Mesendoderm (in vitro differentiated cells): Measurements from ENCODE around the gene TADA2A.
"Not testable (repeated sequence)": the region's sequence is repeated elsewhere in the genome, so short reads cannot be mapped to it uniquely, and the experiment has no call there.

Experiments
- DNase-seq: peaks from one replicate; pipeline ENCODE4 v3.0.0; 2013
- H2AK5ac ChIP-seq: 2 replicates; pipeline ENCODE4 v1.6.1; 2013; ENCODE audit warnings: low read length, inconsistent platforms
- H2BK120ac ChIP-seq: 2 replicates; pipeline ENCODE4 v1.6.1; 2013; ENCODE audit warnings: low read depth, mild to moderate bottlenecking, low read length, moderate library complexity, mixed read lengths
- H2BK15ac ChIP-seq: replicated peaks from 2 replicates; pipeline ENCODE4 v1.6.1; 2013; ENCODE audit warnings: low read depth, mild to moderate bottlenecking, moderate library complexity
- H2BK5ac ChIP-seq: 2 replicates; pipeline ENCODE4 v1.6.1; 2013; ENCODE audit warnings: low read length, inconsistent platforms
- H3K18ac ChIP-seq: 2 replicates; pipeline ENCODE4 v1.6.1; 2013; ENCODE audit warnings: mild to moderate bottlenecking, low read length, mixed read lengths
- H3K23ac ChIP-seq: one replicate; pipeline ENCODE4 v1.6.1; 2013; ENCODE audit warnings: low read length
- H3K27ac ChIP-seq: 2 replicates; pipeline ENCODE4 v1.5.1; 2013; ENCODE audit warnings: low read depth, mild to moderate bottlenecking, inconsistent platforms, low read length, moderate library complexity
- H3K27me3 ChIP-seq: 2 replicates; pipeline ENCODE4 v1.6.1; 2013; ENCODE audit warnings: low read length, control low read depth, mild to moderate bottlenecking, inconsistent platforms; ENCODE audit not compliant: insufficient read depth, poor library complexity
- H3K36me3 ChIP-seq: 2 replicates; pipeline ENCODE4 v1.6.1; 2013; ENCODE audit warnings: low read length, inconsistent platforms; ENCODE audit not compliant: control insufficient read depth, insufficient read depth
- H3K4ac ChIP-seq: one replicate; pipeline ENCODE4 v1.6.1; 2013; ENCODE audit warnings: low read depth, mild to moderate bottlenecking, low read length, moderate library complexity
- H3K4me1 ChIP-seq: 2 replicates; pipeline ENCODE4 v1.6.1; 2013; ENCODE audit warnings: low read depth, low read length, inconsistent platforms; ENCODE audit not compliant: control insufficient read depth
- H3K4me2 ChIP-seq: 2 replicates; pipeline ENCODE4 v1.6.1; 2013; ENCODE audit warnings: low read length
- H3K4me3 ChIP-seq: 2 replicates; pipeline ENCODE4 v1.5.1; 2013; ENCODE audit warnings: mild to moderate bottlenecking, low read length
- H3K56ac ChIP-seq: one replicate; pipeline ENCODE4 v1.6.1; 2013; ENCODE audit warnings: low read length
- H3K79me1 ChIP-seq: 2 replicates; pipeline ENCODE4 v1.6.1; 2013; ENCODE audit warnings: low read length, inconsistent platforms
- H3K79me2 ChIP-seq: 2 replicates; pipeline ENCODE4 v1.6.1; 2013; ENCODE audit warnings: mild to moderate bottlenecking, low read length; ENCODE audit not compliant: control insufficient read depth, insufficient read depth
- H3K9ac ChIP-seq: 2 replicates; pipeline ENCODE4 v1.6.1; 2013; ENCODE audit warnings: low read length, inconsistent platforms
- H4K5ac ChIP-seq: one replicate; pipeline ENCODE4 v1.6.1; 2013; ENCODE audit warnings: low read length
- H4K8ac ChIP-seq: one replicate; pipeline ENCODE4 v1.6.1; 2013; ENCODE audit warnings: low read depth, mild to moderate bottlenecking, control low read depth, low read length, moderate library complexity
- WGBS: extraction: QIAGEN DNeasy Blood & Tissue Kit; methylation state at CpG from one replicate; pipeline ENCODE4 v1.1.7; 2013; ENCODE audit warnings: low lambda C conversion rate, missing lambda C conversion rate; ENCODE audit not compliant: insufficient coverage; ENCODE audit errors: extremely low coverage; 5-methylcytosine and 5-hydroxymethylcytosine counted together

The TADA2A gene

DNA sequence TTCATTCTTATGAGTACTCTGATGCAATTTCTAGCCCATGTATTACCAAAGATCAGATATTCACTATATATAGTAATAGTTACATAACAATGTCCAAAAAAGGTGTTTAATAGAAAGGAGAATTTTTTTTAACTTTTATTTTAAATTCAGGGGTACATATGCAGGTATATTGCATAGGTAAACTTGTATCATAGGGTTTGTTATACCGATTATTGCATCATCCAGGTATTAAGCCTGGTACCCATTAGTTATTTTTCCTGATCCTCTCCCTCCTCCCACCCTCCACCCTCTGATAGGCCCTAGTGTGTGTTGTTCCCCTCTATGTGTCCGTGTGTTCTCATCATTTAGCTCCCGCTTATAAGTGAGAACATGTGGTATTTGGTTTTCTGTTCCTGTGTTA lies 51.1 kb downstream of the TADA2A start:
- H2BK15ac ChIP-seq, H3K79me2 ChIP-seq, H4K8ac ChIP-seq, H3K18ac ChIP-seq, H3K4ac ChIP-seq, H3K27ac ChIP-seq, H2BK5ac ChIP-seq, H2BK120ac ChIP-seq, H2AK5ac ChIP-seq, H3K56ac ChIP-seq, H3K36me3 ChIP-seq, H3K4me2 ChIP-seq, DNase-seq, H3K9ac ChIP-seq, H3K27me3 ChIP-seq, H4K5ac ChIP-seq, H3K79me1 ChIP-seq, H3K4me1 ChIP-seq, H3K23ac ChIP-seq, H3K4me3 ChIP-seq: not testable (repeated sequence)
- no CpG with 5 or more reads among the region's 3 CpGs for WGBS

DNA sequence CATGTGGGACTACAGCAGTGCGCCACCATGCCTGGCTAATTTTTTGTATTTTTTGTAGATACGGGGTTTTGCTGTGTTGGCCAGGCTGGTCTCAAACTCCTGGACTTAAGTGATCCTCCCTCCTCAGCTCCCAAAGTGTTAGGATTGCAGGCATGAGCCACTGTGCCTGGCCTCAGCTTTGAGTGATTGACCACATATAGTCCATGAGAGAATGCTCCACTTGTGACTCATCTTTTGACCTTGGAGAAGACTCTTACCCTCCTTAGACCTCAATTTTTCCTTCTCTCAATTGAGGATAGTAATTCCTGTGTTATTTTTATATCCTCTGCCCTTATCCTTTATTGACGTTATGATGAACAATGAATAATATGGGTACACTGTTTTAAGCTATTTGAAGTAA lies 52.1 kb downstream of the TADA2A start:
- no peak overlapping the region for H3K4me3 ChIP-seq

DNA sequence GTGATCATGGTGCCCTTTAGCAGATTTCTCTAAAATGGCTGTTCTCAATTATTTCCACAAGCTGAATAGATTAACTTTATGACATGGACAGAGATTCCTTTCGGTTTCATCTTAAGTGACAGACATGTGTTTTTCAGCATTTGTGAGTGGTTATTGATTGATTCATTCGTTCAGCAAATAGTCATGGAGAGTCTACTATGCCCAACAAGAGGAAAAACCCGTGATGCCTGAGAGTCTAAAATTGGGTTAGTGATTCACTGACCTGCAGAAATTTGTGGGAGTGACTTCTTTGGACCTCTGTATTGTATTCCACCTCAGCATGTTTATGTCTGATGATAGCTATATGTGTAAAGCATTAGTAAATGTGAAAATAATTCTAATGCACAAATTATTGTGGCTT lies 55.0 kb downstream of the TADA2A start:
- no peaks in the 10 kb centered on the region for H3K27me3 ChIP-seq
- no peaks in the 10 kb centered on the region for H3K4me1 ChIP-seq
- no peak overlapping the region for H3K4me2 ChIP-seq
- no peak overlapping the region for H3K56ac ChIP-seq
- DNase-seq: no peak
- WGBS: no CpG with 5 or more reads among the region's 3 CpGs
- no peak overlapping the region for H3K4me3 ChIP-seq
- no peaks in the 10 kb centered on the region for H3K36me3 ChIP-seq
- no peak overlapping the region for H2AK5ac ChIP-seq
- H2BK120ac ChIP-seq: no peak overlapping the region
- no peaks in the 10 kb centered on the region for H3K79me2 ChIP-seq
- H3K9ac ChIP-seq: no peak overlapping the region
- H2BK5ac ChIP-seq: no peak overlapping the region
- H3K27ac ChIP-seq: no peak overlapping the region
- H4K8ac ChIP-seq: no peak overlapping the region
- H3K79me1 ChIP-seq: no peaks in the 10 kb centered on the region
- H3K23ac ChIP-seq: no peak overlapping the region
- no peak overlapping the region for H2BK15ac ChIP-seq
- no peak overlapping the region for H4K5ac ChIP-seq
- no peak overlapping the region for H3K4ac ChIP-seq
- H3K18ac ChIP-seq: no peak overlapping the region

More for the DNA sequence above, 52.1 kb downstream of the TADA2A start:
- WGBS: no CpG with 5 or more reads among the region's 3 CpGs
- no peak overlapping the region for H4K8ac ChIP-seq
- no peaks in the 10 kb centered on the region for H3K79me2 ChIP-seq
- no peak overlapping the region for H2AK5ac ChIP-seq
- no peak overlapping the region for H2BK5ac ChIP-seq
- H3K36me3 ChIP-seq: no peaks in the 10 kb centered on the region
- no peak overlapping the region for H3K9ac ChIP-seq
- H3K27ac ChIP-seq: no peak overlapping the region
- H3K23ac ChIP-seq: no peak overlapping the region
- no peaks in the 10 kb centered on the region for H3K27me3 ChIP-seq
- H2BK120ac ChIP-seq: no peak overlapping the region
- no peaks in the 10 kb centered on the region for H3K4me1 ChIP-seq
- H3K4ac ChIP-seq: no peak overlapping the region
- no peaks in the 10 kb centered on the region for H3K79me1 ChIP-seq
- DNase-seq: no peak
- no peak overlapping the region for H2BK15ac ChIP-seq
- no peak overlapping the region for H3K4me2 ChIP-seq
- H3K18ac ChIP-seq: no peak overlapping the region
- no peak overlapping the region for H4K5ac ChIP-seq
- H3K56ac ChIP-seq: no peak overlapping the region

DNA sequence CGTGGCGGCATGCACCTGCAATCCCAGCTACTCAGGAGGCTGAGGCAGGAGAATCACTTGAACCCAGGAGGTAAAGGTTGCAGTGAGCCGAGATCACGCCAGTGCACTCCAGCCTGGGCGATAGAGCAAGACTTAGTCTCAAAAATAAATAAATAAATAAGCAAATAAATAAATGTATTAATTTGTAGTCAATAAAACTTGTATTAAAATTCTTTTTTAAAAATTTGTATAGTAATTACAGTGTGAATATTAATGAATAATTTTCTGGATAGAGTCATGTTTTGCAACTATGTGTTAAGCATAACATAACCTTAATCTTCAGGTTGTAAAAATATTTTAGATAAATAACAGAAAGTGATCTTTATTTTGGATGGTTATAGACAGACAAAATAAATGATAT lies 55.8 kb downstream of the TADA2A start:
- Histone ChIP-seq H3K27me3 (no peaks in the 10 kb centered on the region), H3K18ac (no peak overlapping the region), H2AK5ac (no peak overlapping the region), H3K27ac (no peak overlapping the region), H3K4me2 (no peak overlapping the region), H2BK120ac (no peak overlapping the region), H3K79me1 (no peaks in the 10 kb centered on the region), H3K9ac (no peak overlapping the region), H4K8ac (no peak overlapping the region), H3K4me3 (no peak overlapping the region), H3K36me3 (no peaks in the 10 kb centered on the region), H2BK15ac (no peak overlapping the region), H3K56ac (no peak overlapping the region), H3K4ac (no peak overlapping the region), H3K4me1 (no peaks in the 10 kb centered on the region), H3K79me2 (no peaks in the 10 kb centered on the region), H3K23ac (no peak overlapping the region), H2BK5ac (no peak overlapping the region), H4K5ac (no peak overlapping the region)
- no peak for DNase-seq
- WGBS: no CpG with 5 or more reads among the region's 5 CpGs

DNA sequence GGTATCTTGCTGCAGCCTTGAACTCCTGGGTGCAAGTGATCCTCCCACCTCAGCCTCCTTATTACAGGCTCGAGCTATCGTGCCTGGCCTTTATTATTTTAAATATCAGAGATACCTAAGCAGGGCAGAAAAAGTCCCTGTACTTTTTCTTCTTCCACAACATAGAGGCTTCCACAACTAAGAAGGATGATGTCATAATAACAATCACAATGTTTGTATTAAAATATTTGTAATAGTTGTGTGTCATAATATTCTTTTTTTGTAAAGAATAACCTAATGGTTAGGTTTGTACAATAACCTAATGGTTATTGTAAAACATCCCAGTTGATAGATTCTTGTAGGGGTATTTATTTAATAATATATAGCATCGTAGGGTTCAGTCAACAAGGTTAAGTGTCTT lies 56.4 kb downstream of the TADA2A start:
- Histone ChIP-seq H2BK15ac (no peak overlapping the region), H3K4me3 (no peak overlapping the region), H3K9ac (no peak overlapping the region), H3K79me2 (no peaks in the 10 kb centered on the region), H2BK5ac (no peak overlapping the region), H3K4me2 (no peak overlapping the region), H3K27ac (no peak overlapping the region), H2AK5ac (no peak overlapping the region), H2BK120ac (no peak overlapping the region), H3K18ac (no peak overlapping the region), H3K36me3 (no peaks in the 10 kb centered on the region), H3K56ac (no peak overlapping the region), H3K27me3 (no peaks in the 10 kb centered on the region), H3K79me1 (no peaks in the 10 kb centered on the region), H3K23ac (no peak overlapping the region), H3K4ac (no peak overlapping the region), H4K8ac (no peak overlapping the region), H3K4me1 (no peaks in the 10 kb centered on the region), H4K5ac (no peak overlapping the region)
- no CpG with 5 or more reads among the region's 3 CpGs for WGBS
- DNase-seq: no peak

DNA sequence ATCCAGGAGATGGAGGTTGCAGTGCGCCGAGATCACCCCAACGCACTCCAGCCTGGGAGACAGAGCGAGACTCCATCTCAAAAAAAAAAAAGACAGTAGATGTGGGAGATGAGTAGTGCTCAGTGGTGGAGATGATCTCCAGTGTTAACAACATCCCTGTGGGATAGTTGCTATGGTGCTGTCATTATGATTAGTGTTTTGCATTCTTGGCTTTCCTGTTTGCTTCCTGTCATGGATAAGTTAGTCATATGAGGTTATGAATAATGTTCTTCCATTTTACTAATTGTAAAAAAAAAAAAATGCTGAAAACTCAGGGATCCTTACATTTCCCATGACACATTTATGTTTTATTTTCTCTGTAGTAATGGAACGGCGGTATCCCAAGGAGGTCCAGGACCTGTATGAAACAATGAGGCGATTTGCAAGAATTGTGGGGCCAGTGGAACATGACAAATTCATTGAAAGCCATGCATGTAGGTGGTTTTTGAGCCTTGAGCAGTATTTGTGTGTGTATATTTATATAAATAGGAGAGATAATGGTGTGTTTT lies 58.5 kb downstream of the TADA2A start:
- H3K27ac ChIP-seq: no peak overlapping the region
- H4K5ac ChIP-seq: no peak overlapping the region
- H3K36me3 ChIP-seq: peaks cover under 1% of the 10 kb centered on the region

More for the DNA sequence above, 58.5 kb downstream of the TADA2A start:
- H2BK120ac ChIP-seq: no peak overlapping the region
- no CpG with 5 or more reads among the region's 7 CpGs for WGBS
- no peaks in the 10 kb centered on the region for H3K79me1 ChIP-seq
- no peak overlapping the region for H3K4me3 ChIP-seq
- H2AK5ac ChIP-seq: no peak overlapping the region
- H3K23ac ChIP-seq: no peak overlapping the region
- DNase-seq: no peak
- no peak overlapping the region for H2BK15ac ChIP-seq
- no peak overlapping the region for H4K8ac ChIP-seq
- no peak overlapping the region for H3K4me2 ChIP-seq
- no peak overlapping the region for H2BK5ac ChIP-seq
- H3K27me3 ChIP-seq: no peaks in the 10 kb centered on the region
- H3K4ac ChIP-seq: no peak overlapping the region
- no peak overlapping the region for H3K9ac ChIP-seq
- H3K4me1 ChIP-seq: no peaks in the 10 kb centered on the region
- H3K18ac ChIP-seq: no peak overlapping the region
- no peak overlapping the region for H3K56ac ChIP-seq
- H3K79me2 ChIP-seq: no peaks in the 10 kb centered on the region
